ENCODE results near the gene IMPG1. TPM values are rescaled to one million over a fixed set of nuclear protein-coding genes. Genes with fewer than 3 reads are reported as not detected.
A peak's percentile ranks its signal among the peaks of the same experiment; 100 is the strongest.

IMPG1 gene, protein sequence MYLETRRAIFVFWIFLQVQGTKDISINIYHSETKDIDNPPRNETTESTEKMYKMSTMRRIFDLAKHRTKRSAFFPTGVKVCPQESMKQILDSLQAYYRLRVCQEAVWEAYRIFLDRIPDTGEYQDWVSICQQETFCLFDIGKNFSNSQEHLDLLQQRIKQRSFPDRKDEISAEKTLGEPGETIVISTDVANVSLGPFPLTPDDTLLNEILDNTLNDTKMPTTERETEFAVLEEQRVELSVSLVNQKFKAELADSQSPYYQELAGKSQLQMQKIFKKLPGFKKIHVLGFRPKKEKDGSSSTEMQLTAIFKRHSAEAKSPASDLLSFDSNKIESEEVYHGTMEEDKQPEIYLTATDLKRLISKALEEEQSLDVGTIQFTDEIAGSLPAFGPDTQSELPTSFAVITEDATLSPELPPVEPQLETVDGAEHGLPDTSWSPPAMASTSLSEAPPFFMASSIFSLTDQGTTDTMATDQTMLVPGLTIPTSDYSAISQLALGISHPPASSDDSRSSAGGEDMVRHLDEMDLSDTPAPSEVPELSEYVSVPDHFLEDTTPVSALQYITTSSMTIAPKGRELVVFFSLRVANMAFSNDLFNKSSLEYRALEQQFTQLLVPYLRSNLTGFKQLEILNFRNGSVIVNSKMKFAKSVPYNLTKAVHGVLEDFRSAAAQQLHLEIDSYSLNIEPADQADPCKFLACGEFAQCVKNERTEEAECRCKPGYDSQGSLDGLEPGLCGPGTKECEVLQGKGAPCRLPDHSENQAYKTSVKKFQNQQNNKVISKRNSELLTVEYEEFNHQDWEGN
- polyA plus RNA-seq (2014; cell fraction: cytosol; rRNA removed): not detected in 2 replicates
- not detected in 2 replicates for polyA plus RNA-seq (2014; cell fraction: nucleus; rRNA removed)

DNA sequence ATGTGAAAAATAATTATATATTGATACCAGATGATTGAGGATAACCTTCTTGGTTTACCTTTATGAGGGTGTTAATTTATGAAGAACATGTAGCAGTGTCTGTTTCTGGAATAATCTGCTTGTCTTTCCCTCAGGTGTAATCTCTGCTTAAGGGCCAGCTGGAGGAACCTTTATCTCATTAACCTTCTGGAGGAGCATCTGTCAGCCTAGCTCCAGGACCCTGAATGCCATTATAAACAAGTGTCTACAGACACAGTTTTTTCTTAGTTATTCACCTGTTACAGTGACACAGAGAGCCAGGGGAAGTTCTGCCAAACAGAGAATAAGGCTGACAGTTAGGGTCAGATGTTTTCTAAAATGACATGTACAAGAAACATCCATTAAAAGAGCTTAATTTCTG lies at the start of gene IMPG1:
Gene IMPG1, minus strand, starts transcription at position 101 of the 400 bp plus-strand sequence. CDS start 174 bp downstream, outside the sequence.
- peak; percentile 10 for DNase-seq (ENCODE audit: low spot score)

DNA sequence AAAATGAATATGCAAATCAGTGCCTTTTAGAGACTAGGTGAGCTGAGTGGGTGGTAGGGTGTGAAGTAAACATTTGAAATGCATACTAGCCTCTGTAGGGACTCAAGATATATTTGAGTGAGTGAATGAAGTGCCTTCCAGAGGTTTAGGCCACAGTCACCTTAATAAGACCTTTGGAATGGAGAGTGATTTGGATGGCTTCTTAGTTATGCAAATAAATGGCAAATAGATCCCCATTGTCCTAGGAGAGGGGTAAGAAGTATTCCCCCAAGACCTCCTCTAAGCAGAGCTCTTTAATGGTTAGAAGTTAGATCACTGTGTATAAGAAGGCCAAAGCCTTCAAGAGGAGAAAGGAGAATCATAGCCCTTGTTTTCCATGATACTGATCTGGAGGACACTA lies 47.8 kb upstream of the IMPG1 start:
- no peak for DNase-seq (ENCODE audit: low spot score)

DNA sequence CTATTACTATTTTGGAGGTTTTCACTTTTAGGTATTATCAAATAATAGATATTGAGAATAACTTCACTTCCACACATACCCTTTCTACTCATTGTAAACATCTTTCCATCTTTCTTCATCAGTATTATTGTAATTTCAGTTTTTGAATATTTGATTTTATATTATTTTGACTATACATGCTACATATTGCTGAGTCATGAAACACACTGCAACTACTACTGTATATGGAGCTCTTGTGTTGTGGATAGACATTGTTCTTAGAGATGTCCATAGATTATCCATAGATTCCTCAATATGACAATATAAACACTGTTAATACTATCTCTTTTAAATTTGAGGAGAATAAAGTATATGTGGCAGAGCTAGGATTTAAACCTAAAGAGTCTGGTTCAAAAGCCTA lies 819 bp upstream of the IMPG1 start:
- no peak for DNase-seq (ENCODE audit: low spot score)

DNA sequence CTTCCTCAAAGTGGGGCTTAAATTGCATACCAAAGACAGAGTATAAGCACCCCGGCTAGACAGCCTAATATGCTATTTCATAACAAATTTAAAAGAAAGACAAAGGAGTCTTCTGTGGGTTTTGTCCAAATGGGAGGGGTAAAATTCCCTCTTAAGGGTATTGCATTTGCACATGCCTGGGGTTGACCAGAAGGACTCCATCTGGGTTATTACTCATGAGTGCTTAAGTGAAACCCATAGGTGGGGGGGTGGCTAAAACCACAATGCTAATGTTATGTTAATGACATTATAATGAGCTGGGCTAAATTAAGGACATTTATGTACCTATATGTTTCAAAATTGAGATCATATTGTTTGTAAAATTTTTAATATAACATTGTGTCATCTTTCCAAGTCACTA lies 15.0 kb downstream of the IMPG1 start:
- no peak for DNase-seq (ENCODE audit: low spot score)

DNA sequence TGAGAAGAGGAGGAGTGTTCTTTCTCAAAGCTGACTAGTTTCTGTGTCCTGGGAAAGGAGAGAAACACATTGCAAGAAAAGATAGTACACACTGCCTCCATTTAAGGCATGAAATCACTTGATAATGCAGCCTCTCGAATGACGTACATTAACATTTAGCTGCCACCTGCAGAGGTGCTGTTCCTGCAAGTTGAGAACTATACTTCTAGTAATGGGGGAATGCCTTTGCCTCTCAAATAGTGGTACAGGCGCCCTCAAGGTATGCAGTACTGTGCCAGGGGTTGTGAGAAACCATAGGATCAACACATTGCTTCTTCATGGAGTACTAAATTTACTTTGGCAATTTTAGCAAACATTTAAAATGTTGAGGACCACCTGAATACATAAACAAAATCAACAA lies 20.1 kb downstream of the IMPG1 start:
- no peak for DNase-seq (ENCODE audit: low spot score)

DNA sequence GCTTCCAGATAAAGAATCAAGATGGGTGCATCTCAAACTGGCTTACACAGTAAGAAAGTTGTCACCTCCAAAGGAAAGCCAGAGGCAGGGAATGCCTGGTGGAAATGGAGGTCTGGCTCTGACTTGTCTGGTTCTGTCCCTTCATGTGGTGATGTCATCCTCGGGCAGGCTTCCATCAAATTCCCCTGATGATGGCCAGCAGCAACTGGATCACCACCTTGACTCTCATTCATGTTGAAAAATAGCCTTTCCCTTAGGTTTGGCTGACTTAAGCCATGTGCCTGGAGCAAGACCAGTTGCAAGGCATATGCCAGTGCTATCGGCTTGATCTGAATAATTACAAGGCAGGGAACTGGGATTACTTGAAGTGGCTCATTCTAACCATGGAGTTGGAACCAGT lies 28.8 kb downstream of the IMPG1 start:
- no peak for DNase-seq (ENCODE audit: low spot score)

DNA sequence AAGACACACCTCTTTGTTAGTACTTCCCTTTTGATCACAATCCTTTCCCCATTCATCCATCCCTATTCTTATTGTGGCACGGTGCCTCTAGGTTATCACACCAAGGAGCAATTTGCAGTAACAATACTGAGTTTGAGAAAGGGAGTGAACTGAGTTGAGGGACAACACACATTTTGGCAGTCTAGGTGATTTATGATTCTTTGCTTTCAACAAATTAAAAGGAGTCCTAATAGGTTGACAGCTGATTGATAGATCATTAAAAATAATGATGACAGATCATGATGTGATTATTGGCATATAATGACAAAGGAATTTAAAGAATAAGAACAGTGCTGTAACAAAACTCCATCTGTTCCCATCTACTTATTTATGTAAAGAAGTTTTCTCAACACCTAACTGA lies 36.7 kb downstream of the IMPG1 start:
- DNase-seq (ENCODE audit: low spot score): no peak

DNA sequence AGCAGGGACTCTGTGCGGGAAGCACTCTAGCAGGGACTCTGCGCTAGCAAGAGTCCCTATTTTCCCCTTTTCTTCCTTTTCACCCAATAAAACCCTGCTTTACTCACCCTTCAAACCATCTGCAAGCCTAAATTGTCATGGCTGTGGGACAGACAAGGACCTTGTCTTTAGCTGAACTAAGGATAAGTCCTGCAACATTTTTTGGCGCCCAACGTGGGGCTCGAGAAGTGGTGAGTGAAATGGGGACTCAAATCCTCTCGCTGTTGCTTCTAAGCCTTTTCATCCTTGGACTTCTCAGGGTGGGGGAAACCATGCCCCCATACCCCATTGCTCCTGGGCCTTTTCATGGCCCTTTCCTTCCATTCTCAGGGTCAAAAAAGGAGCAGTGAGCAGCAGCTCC lies 46.4 kb downstream of the IMPG1 start:
- DNase-seq (ENCODE audit: low spot score): no peak

DNA sequence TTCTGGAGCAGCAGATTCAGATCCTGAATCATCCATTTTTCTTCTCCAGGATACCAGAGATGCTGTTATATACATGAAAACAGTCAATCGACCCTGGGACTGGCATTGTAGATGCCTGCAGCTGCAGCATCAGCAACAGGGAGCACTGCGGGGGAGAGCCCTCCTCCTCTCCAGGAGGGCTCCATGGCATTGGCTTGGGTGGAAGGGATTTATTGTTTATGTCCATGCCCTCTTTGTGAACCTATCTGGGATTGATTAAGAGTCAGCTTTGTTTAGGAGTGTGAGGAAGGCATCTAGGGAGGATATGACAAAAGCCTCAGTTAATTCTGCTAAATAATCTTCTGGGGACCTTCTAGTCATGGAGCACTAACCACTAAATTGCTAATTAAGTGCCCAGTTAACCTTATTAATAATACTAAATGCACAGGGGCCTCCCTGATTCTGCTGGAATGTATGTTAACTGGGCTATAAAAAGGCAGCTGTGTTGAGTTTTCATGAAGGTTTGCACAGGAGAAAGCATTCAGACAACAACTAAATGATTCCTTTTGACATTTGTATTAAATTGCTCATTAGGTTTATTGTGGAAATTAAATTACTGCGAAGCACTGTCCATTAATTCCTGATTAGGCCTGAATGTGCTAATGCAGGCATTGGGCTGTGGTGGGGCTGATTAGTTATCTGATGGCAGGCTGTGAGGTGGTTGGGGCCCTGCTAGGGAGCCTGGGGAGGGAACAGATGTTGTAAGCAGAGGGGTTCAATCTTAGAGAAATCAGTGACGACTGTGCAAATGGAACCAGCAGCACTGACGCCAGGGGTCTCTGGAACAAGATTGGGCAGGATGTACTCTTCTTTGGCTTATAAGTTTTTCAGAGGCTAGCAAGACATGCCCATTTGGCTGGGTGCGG lies 57.6 kb downstream of the IMPG1 start:
- DNase-seq (ENCODE audit: low spot score): no peak

DNA sequence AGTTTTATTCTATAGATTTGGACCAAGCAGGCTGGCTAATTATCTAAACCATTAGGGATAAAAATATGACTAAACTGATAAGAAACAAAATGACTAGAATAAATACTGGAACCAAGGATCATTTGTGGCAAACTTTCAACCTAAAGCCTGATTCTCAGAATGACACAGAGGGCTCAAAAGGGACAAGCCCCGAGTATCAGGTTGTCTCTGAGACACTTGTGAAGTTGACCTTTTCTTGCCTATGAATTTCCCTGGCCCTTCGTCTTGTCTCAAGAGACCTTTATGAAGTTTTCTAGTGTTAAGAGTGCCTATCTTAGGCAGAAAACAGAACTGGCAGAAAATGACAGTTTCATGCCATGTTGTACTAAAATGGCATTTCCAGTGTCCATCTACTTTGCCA lies 68.3 kb downstream of the IMPG1 start:
- no peak for DNase-seq (ENCODE audit: low spot score)

DNA sequence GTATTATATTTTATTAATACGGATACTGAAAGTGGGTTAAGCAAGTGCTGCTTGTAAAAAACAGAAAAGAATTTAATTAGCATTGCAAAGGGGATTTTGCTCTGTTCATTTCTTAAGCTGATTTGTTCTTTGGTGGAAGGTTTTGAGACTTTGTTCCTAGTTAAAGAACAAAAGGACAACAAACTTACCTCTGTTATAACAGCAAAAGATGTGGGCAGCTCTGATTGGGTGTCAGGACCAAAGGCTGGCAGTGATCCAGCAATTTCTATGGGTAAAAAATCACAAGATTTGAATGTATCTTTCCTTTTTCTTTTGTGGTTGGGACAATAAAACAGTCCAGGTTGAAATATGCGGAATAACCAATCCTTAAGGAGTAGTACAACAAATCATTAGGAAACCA lies 68.8 kb downstream of the IMPG1 start:
- no peak for DNase-seq (ENCODE audit: low spot score)

DNA sequence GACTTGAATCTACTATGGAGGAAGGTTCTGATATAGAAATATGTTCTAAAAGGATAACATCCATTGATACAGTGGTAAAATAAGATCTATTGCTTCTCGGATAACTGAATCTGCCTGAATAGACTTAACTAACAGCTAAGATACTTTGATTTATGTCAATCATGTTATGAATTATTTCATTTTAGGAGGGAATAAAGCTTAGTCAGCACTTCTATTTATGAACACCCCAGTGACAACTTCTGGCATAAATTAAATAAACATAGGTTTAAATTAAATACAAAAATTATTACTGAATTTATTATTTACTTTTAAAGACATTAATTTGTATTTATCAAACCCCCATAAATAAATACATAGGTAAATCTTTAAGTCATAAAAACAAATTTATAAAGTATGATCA lies 69.3 kb downstream of the IMPG1 start:
- no peak for DNase-seq (ENCODE audit: low spot score)

DNA sequence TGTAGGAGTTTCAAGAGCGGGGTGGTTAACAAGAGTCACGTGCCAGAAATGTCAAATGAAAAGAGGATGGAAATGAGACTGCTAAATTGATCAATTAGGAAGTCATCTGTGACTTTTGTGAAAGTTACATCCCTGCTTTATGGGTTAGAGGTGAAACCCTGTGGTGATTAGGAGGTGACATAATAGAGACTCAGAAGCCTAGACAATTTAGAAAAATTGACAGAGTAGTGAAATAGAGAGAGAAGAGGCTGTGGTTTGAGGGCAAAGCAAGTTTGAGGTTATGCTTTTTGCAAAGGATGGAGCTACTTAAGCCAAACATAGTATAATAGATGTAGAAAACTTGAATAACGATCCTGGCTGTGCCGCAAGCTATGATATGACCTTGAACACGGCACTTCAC lies 71.8 kb downstream of the IMPG1 start:
- no peak for DNase-seq (ENCODE audit: low spot score)

DNA sequence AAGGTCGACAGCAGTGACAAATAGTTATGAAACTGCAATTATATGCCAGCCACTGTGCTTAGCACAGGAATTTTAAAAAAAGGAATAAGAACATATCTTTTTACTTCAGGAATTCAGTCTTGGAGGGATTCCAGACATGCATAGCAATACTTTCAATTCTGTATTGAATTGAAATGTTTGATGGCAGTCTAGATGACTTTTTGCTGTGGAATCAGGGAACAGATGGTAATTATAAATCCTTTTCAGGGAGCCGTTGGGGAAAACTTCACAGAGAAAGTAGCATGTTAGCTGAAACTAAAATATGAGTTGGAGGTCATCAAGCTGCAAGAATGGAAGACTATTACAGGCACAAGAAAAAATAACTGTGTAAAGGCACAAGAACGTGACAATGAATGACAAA lies 74.8 kb downstream of the IMPG1 start:
- DNase-seq (ENCODE audit: low spot score): no peak

DNA sequence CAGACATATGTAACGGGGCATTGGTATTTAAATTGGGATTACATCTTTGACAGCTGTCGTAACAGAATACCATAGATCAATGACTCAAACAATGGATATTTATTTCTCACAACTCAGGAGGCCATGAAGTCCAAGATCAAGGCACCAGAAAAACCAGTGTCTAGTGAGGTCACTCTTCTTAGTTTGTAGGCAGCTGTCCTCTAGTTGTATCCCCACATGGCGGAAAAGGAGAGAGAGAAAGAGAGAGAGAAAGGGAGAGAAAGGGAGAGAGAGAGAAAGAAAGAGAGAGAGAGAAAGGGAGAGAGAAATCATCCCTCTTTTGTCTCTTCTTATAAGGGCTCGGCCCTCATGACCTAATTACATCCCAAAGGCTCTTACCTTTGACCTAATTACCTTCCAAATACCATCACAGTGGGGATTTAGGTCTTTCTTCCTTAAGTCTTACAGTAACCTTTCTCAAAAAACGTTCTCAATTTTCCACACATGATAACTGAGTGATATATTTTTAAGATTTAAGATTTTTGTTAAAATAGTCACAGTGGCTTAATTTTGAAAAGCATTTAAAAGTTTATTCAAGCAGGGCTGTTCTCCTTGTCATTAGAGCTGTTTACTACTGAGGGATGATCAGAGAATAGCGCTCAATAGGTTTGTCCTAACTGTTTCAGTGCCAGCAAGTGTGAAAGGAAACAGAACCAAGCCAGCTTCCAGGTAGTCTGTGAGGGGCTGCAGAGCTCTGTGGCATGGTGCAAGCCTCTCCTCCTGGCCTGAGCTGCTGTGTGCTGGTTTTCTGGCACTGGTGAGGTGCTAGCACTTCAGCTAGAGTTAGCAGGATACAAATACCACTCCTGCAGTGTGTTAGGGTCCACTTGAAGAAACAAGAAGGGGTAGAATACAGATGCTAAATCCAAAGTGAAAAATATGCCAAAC lies 79.0 kb downstream of the IMPG1 start:
- DNase-seq (ENCODE audit: low spot score): no peak

DNA sequence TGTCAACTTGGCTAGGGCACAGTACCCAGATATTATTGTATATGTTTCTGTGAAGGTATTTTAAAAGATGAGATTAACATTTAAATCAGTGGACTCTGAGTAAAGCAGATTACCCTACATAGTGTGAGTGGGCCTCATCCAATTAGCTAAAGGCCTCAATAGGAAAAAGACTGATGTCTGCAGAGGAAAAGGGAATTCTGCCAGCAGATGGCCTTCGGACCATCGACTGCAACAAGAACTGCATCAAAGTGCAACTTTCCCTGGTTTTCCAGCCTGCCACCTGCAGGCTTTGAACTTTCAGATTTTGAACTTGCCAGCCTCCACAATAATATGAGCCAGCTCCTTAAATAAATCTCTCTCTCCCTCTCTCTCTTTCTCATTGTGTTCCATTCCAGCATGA lies 80.5 kb downstream of the IMPG1 start:
- DNase-seq (ENCODE audit: low spot score): no peak

DNA sequence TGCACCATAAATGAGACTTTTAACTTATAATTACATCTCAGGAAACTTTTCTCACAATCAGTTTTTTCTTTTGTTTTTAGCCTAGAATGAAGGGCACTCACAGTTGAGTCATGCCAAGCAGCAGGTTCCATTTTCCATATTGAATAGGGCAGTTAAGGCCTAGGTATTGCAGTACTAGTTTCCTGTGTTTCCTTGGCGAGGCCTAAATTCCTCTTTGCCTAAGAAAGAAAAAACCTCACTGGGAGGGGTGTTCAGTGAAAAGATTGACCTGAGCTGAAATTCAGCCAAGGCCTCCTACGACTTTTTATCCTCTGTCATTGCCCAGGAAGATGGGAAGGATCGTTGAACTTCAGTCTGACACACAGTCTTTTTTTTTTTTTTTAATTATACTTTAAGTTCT lies 85.5 kb downstream of the IMPG1 start:
- no peak for DNase-seq (ENCODE audit: low spot score)

DNA sequence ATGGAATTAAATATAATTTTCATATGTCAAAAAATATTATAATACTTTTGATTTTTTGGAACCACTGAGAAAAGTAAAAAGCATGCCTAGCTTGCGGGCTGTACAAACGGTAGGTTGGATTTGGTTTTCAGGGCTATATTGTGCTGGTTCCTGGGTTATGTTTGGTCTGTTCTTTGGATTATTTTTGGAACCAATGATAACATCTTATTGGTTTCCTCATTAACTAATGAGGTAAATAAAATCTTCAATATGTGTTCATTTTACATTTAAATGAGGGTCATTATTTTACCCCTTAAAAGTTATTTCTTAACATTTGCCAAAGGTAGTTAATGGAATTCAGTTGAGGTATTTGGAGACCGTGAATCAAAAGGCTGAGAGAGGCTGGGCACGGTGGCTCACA lies 96.6 kb downstream of the IMPG1 start:
- DNase-seq (ENCODE audit: low spot score): no peak

DNA sequence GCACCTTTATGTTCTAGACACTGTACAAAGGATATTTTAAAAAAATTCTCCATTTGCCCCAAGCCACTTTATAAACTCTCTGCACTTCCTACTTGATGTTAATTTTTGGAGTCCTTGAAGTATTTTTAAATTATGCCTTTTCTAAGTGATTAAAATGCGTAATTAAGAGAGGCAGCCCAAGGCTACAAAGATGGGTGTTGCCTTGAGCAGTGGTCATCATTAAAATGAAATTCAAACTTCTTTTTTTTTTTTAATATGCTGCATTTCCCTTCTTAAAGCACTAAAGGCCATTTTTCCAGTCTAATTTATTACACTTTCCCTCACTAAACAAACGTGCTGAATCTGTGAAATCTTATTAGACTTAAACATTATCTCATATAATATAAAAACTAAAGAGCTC lies 102.4 kb downstream of the IMPG1 start:
- DNase-seq (ENCODE audit: low spot score): no peak

DNA sequence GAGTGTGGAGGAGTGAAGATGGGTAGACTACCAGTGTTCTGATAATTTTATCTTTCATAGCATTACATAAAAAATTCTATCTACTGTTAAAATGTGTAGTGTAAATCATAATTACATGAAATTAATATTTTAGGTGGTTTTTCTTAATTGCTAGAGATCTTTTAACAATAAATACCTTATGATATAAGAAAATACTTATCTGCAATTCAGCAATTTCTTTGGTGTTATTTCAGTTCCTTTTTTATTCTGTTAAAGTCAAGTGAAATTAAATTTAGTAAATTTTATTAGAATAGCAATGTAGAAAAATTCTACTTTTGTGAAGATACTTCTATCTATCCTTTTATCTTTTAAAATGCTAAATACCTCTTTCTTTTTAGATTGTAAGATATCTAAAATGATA lies 104.3 kb downstream of the IMPG1 start:
- DNase-seq (ENCODE audit: low spot score): no peak

DNA sequence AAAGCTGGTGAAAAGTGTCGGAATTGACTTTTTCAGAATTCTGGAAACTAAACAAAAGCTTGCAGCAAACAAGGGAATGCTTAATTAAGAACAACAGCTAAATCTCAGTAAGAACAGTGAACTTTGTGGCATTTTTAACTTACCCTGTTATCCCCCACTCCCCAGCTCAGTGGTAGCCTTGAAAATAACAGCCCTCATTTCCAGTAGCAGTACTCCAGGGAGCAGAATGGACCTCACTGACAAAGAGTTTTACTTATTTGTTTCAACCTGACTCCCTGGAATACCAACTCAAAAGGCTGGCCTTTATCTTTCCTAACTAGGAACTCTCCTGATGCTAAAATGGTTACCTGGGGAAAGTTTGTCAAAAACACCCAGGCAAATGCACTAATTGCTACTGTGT lies 108.9 kb downstream of the IMPG1 start:
- DNase-seq (ENCODE audit: low spot score): no peak
